Caco-2 (cell line): ENCODE data around the gene COPS9. TPM values are rescaled to one million over a fixed set of nuclear protein-coding genes. Genes with fewer than 3 reads are reported as not detected.

Experiments
- BruUV-seq: library from RNA; stranded (reverse); fragments of 400-500 nt; replicated peaks from 2 replicates; lab custom pipeline; 2021; lab: Mats Ljungman, UMichigan
- CTCF ChIA-PET: fragments of 300-600 bp; sonication (Branson Sonifier 250); formaldehyde crosslinking; loops from one replicate; lab custom pipeline; 2022; ENCODE audit warnings: antibody characterized with exemption; lab: Charles Lee
- POLR2A ChIA-PET: fragments of 300-600 bp; sonication (Branson Sonifier 250); formaldehyde crosslinking; loops from one replicate; lab custom pipeline; 2022; ENCODE audit warnings: antibody characterized with exemption; lab: Charles Lee
- DNase-seq, 2 experiments: peaks; one replicate each; pipeline versions ENCODE4 v3.0.0 to v3.0.0-alpha.2; 2020 to 2022
- H3K27me3 ChIP-seq: replicated peaks from 2 replicates; pipeline ENCODE4 v1.6.0; 2011; ENCODE audit warnings: low read length; ENCODE audit not compliant: control insufficient read depth, insufficient read depth
- H3K36me3 ChIP-seq: 2 replicates; pipeline ENCODE4 v1.5.1; 2011; ENCODE audit warnings: low read length; ENCODE audit not compliant: control insufficient read depth, insufficient read depth
- H3K4me1 ChIP-seq: fragments of 250-450 bp; sonication (Bioruptor Pico); 2 replicates; pipeline ENCODE4 v1.5.1; 2020; ENCODE audit warnings: mild to moderate bottlenecking
- H3K4me3 ChIP-seq: 2 replicates; pipeline ENCODE4 v1.5.1; 2011; ENCODE audit warnings: low read depth, mild to moderate bottlenecking, control low read depth, low read length
- H3K9me3 ChIP-seq: fragments of 250-450 bp; sonication (Bioruptor Pico); 2 replicates; pipeline ENCODE4 v1.5.1; 2020; ENCODE audit warnings: mild to moderate bottlenecking, moderate library complexity
- H3K27ac Mint-ChIP-seq: one replicate; pipeline ENCODE4 v1.8.0; 2022; ENCODE audit warnings: mixed read lengths; ENCODE audit not compliant: unreplicated experiment
- H3K27me3 Mint-ChIP-seq: one replicate; pipeline ENCODE4 v1.8.0; 2022; ENCODE audit warnings: mixed read lengths; ENCODE audit not compliant: insufficient read depth, unreplicated experiment
- H3K36me3 Mint-ChIP-seq: one replicate; pipeline ENCODE4 v1.8.0; 2022; ENCODE audit warnings: mild to moderate bottlenecking, mixed read lengths; ENCODE audit not compliant: insufficient read depth, unreplicated experiment
- H3K4me1 Mint-ChIP-seq: one replicate; pipeline ENCODE4 v1.8.0; 2022; ENCODE audit warnings: low read depth, mixed read lengths; ENCODE audit not compliant: unreplicated experiment
- H3K4me3 Mint-ChIP-seq: one replicate; pipeline ENCODE4 v1.8.0; 2022; ENCODE audit warnings: mild to moderate bottlenecking, moderate library complexity, mixed read lengths; ENCODE audit not compliant: unreplicated experiment
- H3K9me3 Mint-ChIP-seq: one replicate; pipeline ENCODE4 v1.8.0; 2022; ENCODE audit warnings: mixed read lengths; ENCODE audit not compliant: unreplicated experiment
- CTCF ChIP-seq, 2 experiments: fragments of 200-600 bp in 1 of 2; IDR thresholded peaks; 1 replicate in 1 of 2; 2 replicates in 1 of 2; pipeline versions ENCODE4 v1.5.1 to v1.8.0; 2011 to 2022; ENCODE audit warnings: antibody characterized with exemption in 1 of 2, control low read depth in 1 of 2, inconsistent platforms in 1 of 2, low read depth in 1 of 2, low read length in 1 of 2, mild to moderate bottlenecking in 1 of 2, moderate library complexity in 1 of 2; ENCODE audit not compliant: insufficient read depth in 1 of 2, severe bottlenecking in 1 of 2, unreplicated experiment in 1 of 2
- intact Hi-C: fragments of 100-400 bp; cut with micrococcal nuclease; formaldehyde crosslinking; loops from one replicate; pipeline ENCODE4 v1.10.0; 2022; ENCODE audit not compliant: unreplicated experiment
- total RNA-seq: library from RNA; stranded (reverse); gene quantifications from 2 replicates; pipeline ENCODE4 v1.2.3, GENCODE V29; 2022

The COPS9 gene
- total RNA-seq, 1 experiment from 2014 or later = 86.3 TPM

DNA sequence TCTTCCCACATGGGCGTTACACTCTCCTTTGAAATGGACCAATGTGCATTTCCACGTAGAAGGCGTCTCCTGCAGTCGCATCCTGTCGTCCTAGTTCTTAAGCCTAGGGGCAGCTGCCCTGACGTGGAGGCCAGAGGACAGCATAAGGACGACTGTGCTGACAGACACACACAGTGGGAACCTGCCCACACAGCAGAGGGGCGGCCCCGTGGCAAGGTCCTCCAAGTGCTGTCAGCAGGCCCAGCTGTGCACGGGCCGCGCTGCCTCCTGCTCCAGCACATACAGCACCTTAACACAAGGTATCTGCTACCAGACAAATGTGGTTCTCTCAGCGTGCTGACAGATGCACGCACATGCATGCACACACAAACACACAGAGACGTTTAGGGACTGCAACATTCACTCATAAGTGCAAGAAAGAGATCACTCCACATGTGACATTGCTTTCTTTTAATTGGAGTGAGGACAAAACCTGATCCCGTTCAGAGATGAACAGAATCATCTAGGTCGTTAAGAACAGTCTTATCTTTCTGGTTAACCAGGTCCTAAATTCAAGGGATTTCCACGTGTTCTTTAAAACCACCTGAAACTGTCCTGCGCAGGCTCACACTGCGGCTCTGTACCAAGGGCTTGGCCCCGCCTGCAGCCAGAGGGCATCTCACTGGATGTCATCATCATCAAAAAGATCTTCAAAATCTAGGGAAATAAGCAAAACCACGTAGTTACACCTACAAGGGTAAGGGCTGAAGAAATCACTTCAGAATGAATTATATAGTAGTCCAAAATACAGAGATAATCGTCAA lies 5.5 kb downstream of the COPS9 start:
- Mint-ChIP-seq H3K4me3 (no peak overlapping the region), H3K4me1 (no peaks in the 10 kb centered on the region), H3K27ac (no peak overlapping the region), H3K27me3 (no peaks in the 10 kb centered on the region), H3K36me3 (peaks cover 6% of the 10 kb centered on the region), H3K9me3 (no peaks in the 10 kb centered on the region)
- ChIA-PET POLR2A (no interaction called here), CTCF (no interaction called here)
- H3K9me3 ChIP-seq = no peaks in the 10 kb centered on the region
- no peaks in the 10 kb centered on the region for H3K4me1 ChIP-seq
- no peak for DNase-seq
- intact Hi-C loops = no loop called here
- no peaks in the 10 kb centered on the region for H3K27me3 ChIP-seq
- H3K4me3 ChIP-seq = no peak overlapping the region
- BruUV-seq = no TSS peak
- H3K36me3 ChIP-seq = no peaks in the 10 kb centered on the region; the same call in 1 of the 2 replicates
- no peak for TF ChIP-seq CTCF (IDR thresholded peaks at IDR 0.05; ENCODE audit: insufficient read depth in 1 of 2, low read depth in 1 of 2, low read length in 1 of 2, severe bottlenecking in 1 of 2, unreplicated experiment in 1 of 2)

GRCh38 chr2:240129731-240130392 lies 6.2 kb downstream of the COPS9 start:
- no peaks in the 10 kb centered on the region for H3K4me1 Mint-ChIP-seq
- intact Hi-C loops = no loop called here
- H3K4me3 Mint-ChIP-seq = no peak overlapping the region
- TF ChIP-seq CTCF (IDR thresholded peaks at IDR 0.05; ENCODE audit: insufficient read depth in 1 of 2, low read depth in 1 of 2, low read length in 1 of 2, severe bottlenecking in 1 of 2, unreplicated experiment in 1 of 2) = no peak
- DNase-seq = no peak
- H3K4me3 ChIP-seq = no peak overlapping the region
- H3K27me3 ChIP-seq = no peaks in the 10 kb centered on the region
- CTCF ChIA-PET = no interaction called here
- H3K27ac Mint-ChIP-seq = no peak overlapping the region
- POLR2A ChIA-PET = no interaction called here
- no TSS peak for BruUV-seq
- no peaks in the 10 kb centered on the region for H3K9me3 ChIP-seq
- H3K4me1 ChIP-seq = no peaks in the 10 kb centered on the region
- H3K27me3 Mint-ChIP-seq = no peaks in the 10 kb centered on the region
- H3K9me3 Mint-ChIP-seq = no peaks in the 10 kb centered on the region
- H3K36me3 Mint-ChIP-seq = peaks cover 6% of the 10 kb centered on the region
- no peaks in the 10 kb centered on the region; the same call in 1 of the 2 replicates for H3K36me3 ChIP-seq

DNA sequence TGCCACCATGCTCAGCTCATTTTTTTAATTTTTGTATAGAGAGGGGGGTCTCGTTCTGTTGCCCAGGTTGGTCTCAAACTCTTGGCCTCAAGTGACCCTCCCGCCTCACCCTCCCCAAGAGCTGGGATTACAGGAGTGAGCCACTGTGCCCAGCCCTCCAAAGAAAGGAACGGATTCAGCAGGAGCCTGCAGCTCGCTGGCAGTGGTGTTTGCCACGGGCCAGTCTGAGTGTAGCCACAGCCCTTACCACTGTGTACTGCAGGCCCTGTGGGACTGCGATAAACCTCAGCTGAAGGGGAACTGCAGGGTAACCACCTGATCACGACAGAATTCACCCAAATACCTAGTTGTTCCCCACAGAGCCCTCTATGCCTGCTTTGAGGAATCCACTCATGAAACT lies 6.8 kb downstream of the COPS9 start:
- peaks cover 6% of the 10 kb centered on the region for H3K36me3 Mint-ChIP-seq
- H3K27ac Mint-ChIP-seq = no peak overlapping the region
- POLR2A ChIA-PET = no interaction called here
- no peaks in the 10 kb centered on the region for H3K9me3 ChIP-seq
- no peaks in the 10 kb centered on the region for H3K4me1 ChIP-seq
- CTCF ChIA-PET = no interaction called here
- no peaks in the 10 kb centered on the region for H3K4me1 Mint-ChIP-seq
- no peak overlapping the region for H3K4me3 Mint-ChIP-seq
- intact Hi-C loops = no loop called here
- no peaks in the 10 kb centered on the region for H3K27me3 ChIP-seq
- no peak overlapping the region for H3K4me3 ChIP-seq
- DNase-seq = no peak
- no peaks in the 10 kb centered on the region for H3K9me3 Mint-ChIP-seq
- no peak for TF ChIP-seq CTCF (IDR thresholded peaks at IDR 0.05; ENCODE audit: insufficient read depth in 1 of 2, low read depth in 1 of 2, low read length in 1 of 2, severe bottlenecking in 1 of 2, unreplicated experiment in 1 of 2)
- no peaks in the 10 kb centered on the region for H3K27me3 Mint-ChIP-seq
- no TSS peak for BruUV-seq
- no peaks in the 10 kb centered on the region; the same call in 1 of the 2 replicates for H3K36me3 ChIP-seq
